NCI-H446 (cell line): ENCODE data around the gene SIGLEC14.
"Not testable (repeated sequence)": the region's sequence is repeated elsewhere in the genome, so short reads cannot be mapped to it uniquely, and the experiment has no call there.

Experiments
- DNase-seq, 2 experiments: peaks; one replicate each; lab custom pipeline; 2025; lab: John Stamatoyannopoulos, UW

The SIGLEC14 gene

GRCh38 chr19:51646730-51647129 is at the start of gene SIGLEC14:
TSS of gene SIGLEC14 (minus strand) at chr19:51646825. CDS start at chr19:51646759, 66 bp downstream.
- DNase-seq: not testable (repeated sequence)

GRCh38 chr19:51695702-51696315 is 49.2 kb upstream of the SIGLEC14 start:
- DNase-seq: no peak

- DNase-seq: no peak
Observed at GRCh38 chr19:51695088-51695487, 48.5 kb upstream of the SIGLEC14 start.

- DNase-seq: no peak
Observed at GRCh38 chr19:51694318-51695085, 47.9 kb upstream of the SIGLEC14 start.

- DNase-seq: no peak
Observed at GRCh38 chr19:51693819-51694218, 47.2 kb upstream of the SIGLEC14 start.

GRCh38 chr19:51693260-51693659 is 46.6 kb upstream of the SIGLEC14 start, which contains the start of gene SPACA6:
TSS of gene SPACA6 (plus strand) at chr19:51693330. CDS start at chr19:51693527, 197 bp downstream.
- DNase-seq: no peak

- DNase-seq: no peak
Observed at GRCh38 chr19:51692468-51692867, 45.8 kb upstream of the SIGLEC14 start.

- DNase-seq: no peak
Observed at GRCh38 chr19:51691584-51692428, 45.2 kb upstream of the SIGLEC14 start.

- peak in 1 of 2 experiments; percentile 54 for DNase-seq
Observed at GRCh38 chr19:51691074-51691583, 44.5 kb upstream of the SIGLEC14 start.

GRCh38 chr19:51690454-51691073 is 43.9 kb upstream of the SIGLEC14 start:
- DNase-seq: peak; percentile 35 to 75

- peak; percentile 17 to 38 for DNase-seq
Observed at GRCh38 chr19:51689751-51690453, 43.3 kb upstream of the SIGLEC14 start.

GRCh38 chr19:51688671-51689571 is 42.3 kb upstream of the SIGLEC14 start:
- DNase-seq: peak; percentile 87 to 92

- peak in 1 of 2 experiments; percentile 19 for DNase-seq
Observed at GRCh38 chr19:51687791-51688670, 41.4 kb upstream of the SIGLEC14 start.

GRCh38 chr19:51686171-51686570 is 39.5 kb upstream of the SIGLEC14 start:
- DNase-seq: no peak

- DNase-seq: peak in 1 of 2 experiments; percentile 30
Observed at GRCh38 chr19:51681286-51681941, 34.8 kb upstream of the SIGLEC14 start.

GRCh38 chr19:51680474-51680873 is 33.8 kb upstream of the SIGLEC14 start:
- no peak for DNase-seq

- no peak for DNase-seq
Observed at GRCh38 chr19:51676566-51677083, 30.0 kb upstream of the SIGLEC14 start.

GRCh38 chr19:51675911-51676565 is 29.4 kb upstream of the SIGLEC14 start:
- not testable (repeated sequence) for DNase-seq
